ENCODE results near the gene NOCT. TPM values are rescaled to one million over a fixed set of nuclear protein-coding genes. Genes with fewer than 3 reads are reported as not detected.

NOCT gene
- total and polyA plus RNA-seq, 2 of the 8 experiments (the other 6 are each of a cell fraction or from before 2014, with no cell fraction given): 10.4 to 45.5 TPM

- TF ChIP-seq RBBP5 (IDR thresholded peaks at IDR 0.05; ENCODE audit: borderline replicate concordance, low read depth, low read length) (no peak), SIX5 (IDR thresholded peaks at IDR 0.05; ENCODE audit: low read depth, low read length) (no peak), MAFK (IDR thresholded peaks at IDR 0.05; ENCODE audit: low read depth, low read length) (no peak), TEAD4 (IDR thresholded peaks at IDR 0.05; ENCODE audit: low read depth, low read length) (no peak), NANOG (IDR thresholded peaks at IDR 0.05; ENCODE audit: insufficient read depth, low read depth, low read length, poor library complexity, severe bottlenecking) (no peak), SRF (IDR thresholded peaks at IDR 0.05; ENCODE audit: low read depth, low read length) (no peak), TAF7 (optimal IDR thresholded peaks at IDR 0.05; ENCODE audit: borderline replicate concordance, low read depth, low read length) (no peak), SUZ12 (IDR thresholded peaks at IDR 0.05; ENCODE audit: low read length) (no peak), E2F6 (IDR thresholded peaks at IDR 0.05) (no peak)
Observed at GRCh38 chr4:139076016-139076744, 60.6 kb downstream of the NOCT start (continued).

All from H1 (cell line).